HCT116 (cell line): ENCODE results near the gene RNF11. TPM values are rescaled to one million over a fixed set of nuclear protein-coding genes. Genes with fewer than 3 reads are reported as not detected.

Experiments used
- ATAC-seq: fragments of 200-7000 bp; cut with Tn5 transposase; 2 replicates; pipeline ENCODE4 v1.9.1; 2020; ENCODE audit warnings: mild to moderate bottlenecking, moderate library complexity
- BruUV-seq: library from RNA; stranded (reverse); fragments of 400-500 nt; replicated peaks from 2 replicates; lab custom pipeline; 2021; lab: Mats Ljungman, UMichigan
- CTCF ChIA-PET: fragments of 300-600 bp; sonication (Branson Sonifier 250); formaldehyde crosslinking; loops from one replicate; lab custom pipeline; 2021; ENCODE audit warnings: antibody characterized with exemption; lab: Charles Lee
- POLR2A ChIA-PET: fragments of 300-600, 350-600 bp; sonication (Branson Sonifier 250); formaldehyde crosslinking; loops from one replicate; lab custom pipeline; 2021; ENCODE audit warnings: antibody characterized with exemption; lab: Charles Lee
- RAD21 ChIA-PET, 2 experiments: fragments of 300-600 bp; sonication (Branson Sonifier 250); formaldehyde crosslinking; loops; one replicate each; lab custom pipeline; 2023; ENCODE audit warnings: low total read pairs in 2 of 2; ENCODE audit not compliant: uncharacterized antibody in 2 of 2, unreplicated experiment in 2 of 2, low non-redundant PET in 1 of 2; lab: Charles Lee
- DNase-seq: peaks from one replicate; pipeline ENCODE4 v3.0.0-alpha.2; 2010; ENCODE audit warnings: low read depth, low spot score
- H2AFZ ChIP-seq: fragments of 200-600 bp; shearing (Covaris generic), sonication (generic); 2 replicates; pipeline ENCODE4 v1.6.1; 2017; ENCODE audit warnings: low read depth, mixed run types, mixed read lengths, antibody characterized with exemption, low read length; ENCODE audit not compliant: poor library complexity, severe bottlenecking
- H3K27ac ChIP-seq: 2 replicates; pipeline ENCODE4 v1.5.1; 2012; ENCODE audit warnings: low read depth, low read length
- H3K27me3 ChIP-seq: fragments of 200-600 bp; sonication (generic); 2 replicates; pipeline ENCODE4 v1.6.1; 2016; ENCODE audit warnings: mixed run types, low read length, mixed read lengths; ENCODE audit not compliant: insufficient read depth
- H3K36me3 ChIP-seq, 2 experiments: fragments of 200-500 bp in 1 of 2; fragments of 200-600 bp in 1 of 2; sonication (Bioruptor generic) in 1 of 2; sonication (generic) in 1 of 2; 2 replicates each; pipeline versions ENCODE4 v1.5.1 to v1.6.1; 2014 to 2016; ENCODE audit warnings: low read length in 2 of 2, inconsistent platforms in 1 of 2, mixed read lengths in 1 of 2, mixed run types in 1 of 2; ENCODE audit not compliant: insufficient read depth in 2 of 2, control insufficient read depth in 1 of 2
- H3K4me1 ChIP-seq, 2 experiments: fragments of 200-600 bp in 1 of 2; sonication (generic) in 1 of 2; 2 replicates each; pipeline versions ENCODE4 v1.5.1 to v1.6.1; 2012 to 2017; ENCODE audit warnings: low read length in 2 of 2, inconsistent platforms in 1 of 2, mild to moderate bottlenecking in 1 of 2, mixed read lengths in 1 of 2, mixed run types in 1 of 2, moderate library complexity in 1 of 2; ENCODE audit not compliant: insufficient read depth in 2 of 2, control insufficient read depth in 1 of 2
- H3K4me2 ChIP-seq: fragments of 200-600 bp; sonication (generic); 2 replicates; pipeline ENCODE4 v1.6.1; 2017; ENCODE audit warnings: mixed run types, low read length, mixed read lengths
- H3K4me3 ChIP-seq, 2 experiments: fragments of 200-600 bp in 1 of 2; sonication (generic) in 1 of 2; replicated peaks in 1 of 2; 2 replicates each; pipeline ENCODE4 v1.5.1; 2011 to 2016; ENCODE audit warnings: low read length in 2 of 2, control low read depth in 1 of 2, low read depth in 1 of 2, mild to moderate bottlenecking in 1 of 2, mixed read lengths in 1 of 2, mixed run types in 1 of 2
- H3K79me2 ChIP-seq: fragments of 200-600 bp; sonication (generic); 2 replicates; pipeline ENCODE4 v1.6.1; 2017; ENCODE audit warnings: mild to moderate bottlenecking, mixed run types, low read length, moderate library complexity, mixed read lengths; ENCODE audit not compliant: insufficient read depth
- H3K9ac ChIP-seq: fragments of 200-600 bp; sonication (generic); 2 replicates; pipeline ENCODE4 v1.6.1; 2016; ENCODE audit warnings: low read length, mixed read lengths
- H3K9me2 ChIP-seq: fragments of 200-600 bp; sonication (generic), shearing (Covaris generic); 2 replicates; pipeline ENCODE4 v1.6.1; 2017; ENCODE audit warnings: mixed run types, mild to moderate bottlenecking, moderate library complexity; ENCODE audit not compliant: insufficient read depth
- H3K9me3 ChIP-seq, 2 experiments: fragments of 200-500 bp in 1 of 2; fragments of 200-600 bp in 1 of 2; sonication (Bioruptor generic) in 1 of 2; sonication (generic) in 1 of 2; 2 replicates each; pipeline ENCODE4 v1.6.1; 2014 to 2017; ENCODE audit warnings: low read length in 2 of 2, mixed read lengths in 2 of 2, inconsistent platforms in 1 of 2, low read depth in 1 of 2, mild to moderate bottlenecking in 1 of 2, mixed run types in 1 of 2, moderate library complexity in 1 of 2; ENCODE audit not compliant: control insufficient read depth in 1 of 2, insufficient read depth in 1 of 2
- H4K20me1 ChIP-seq: fragments of 200-600 bp; sonication (generic), shearing (Covaris generic); 2 replicates; pipeline ENCODE4 v1.6.1; 2017; ENCODE audit warnings: mixed run types, mild to moderate bottlenecking, moderate library complexity; ENCODE audit not compliant: insufficient read depth
- CBX3 ChIP-seq: IDR thresholded peaks from 2 replicates; pipeline ENCODE4 v1.6.1; 2012; ENCODE audit warnings: low read depth
- CTCF ChIP-seq, 3 experiments: fragments of 200-600 bp in 1 of 3; sonication (generic) in 1 of 3; IDR thresholded peaks in 2 of 3; conservative IDR thresholded peaks in 1 of 3; 2 replicates each; pipeline ENCODE4 v1.5.1; 2012 to 2017; ENCODE audit warnings: low read depth in 2 of 3, low read length in 2 of 3, antibody characterized with exemption in 1 of 3, borderline replicate concordance in 1 of 3, control low read depth in 1 of 3, mild to moderate bottlenecking in 1 of 3, mixed read lengths in 1 of 3, mixed run types in 1 of 3, moderate library complexity in 1 of 3; ENCODE audit not compliant: insufficient read depth in 1 of 3
- EZH2 ChIP-seq: fragments of 200-600 bp; sonication (generic); IDR thresholded peaks from 2 replicates; pipeline ENCODE4 v1.6.1; 2017; ENCODE audit warnings: antibody characterized with exemption, mixed run types
- FOSL1 ChIP-seq: IDR thresholded peaks from 2 replicates; pipeline ENCODE4 v1.6.1; 2012; ENCODE audit warnings: low read depth
- POLR2A ChIP-seq: IDR thresholded peaks from 2 replicates; pipeline ENCODE4 v1.7.0; 2011; ENCODE audit warnings: borderline replicate concordance; ENCODE audit not compliant: insufficient read depth, insufficient read length; ENCODE audit errors: extremely low read depth
- SRF ChIP-seq: IDR thresholded peaks from 2 replicates; pipeline ENCODE4 v1.6.1; 2012; ENCODE audit warnings: low read depth
- ZNF274 ChIP-seq: fragments of 200-500 bp; sonication (Bioruptor generic); IDR thresholded peaks from 2 replicates; pipeline ENCODE4 v1.6.1; 2014; ENCODE audit warnings: mild to moderate bottlenecking, low read depth, low read length, inconsistent platforms
- intact Hi-C: fragments of 100-400 bp; cut with micrococcal nuclease; formaldehyde crosslinking; loops from 2 replicates; pipeline ENCODE4 v1.10.0; 2022
- total RNA-seq: library from RNA; stranded (reverse); gene quantifications from one replicate; pipeline ENCODE4 v1.2.1, GENCODE V29; 2021; ENCODE audit not compliant: unreplicated experiment
- TF ChIP-seq, protein P1 (sequence below): IDR thresholded peaks from 2 replicates; pipeline ENCODE4 v1.6.1; 2011; ENCODE audit warnings: mild to moderate bottlenecking, low read length, moderate library complexity; ENCODE audit not compliant: insufficient replicate concordance; ENCODE audit errors: extremely low read depth

The RNF11 gene
- total RNA-seq, 1 experiment from 2014 or later, result 60.9 TPM

DNA sequence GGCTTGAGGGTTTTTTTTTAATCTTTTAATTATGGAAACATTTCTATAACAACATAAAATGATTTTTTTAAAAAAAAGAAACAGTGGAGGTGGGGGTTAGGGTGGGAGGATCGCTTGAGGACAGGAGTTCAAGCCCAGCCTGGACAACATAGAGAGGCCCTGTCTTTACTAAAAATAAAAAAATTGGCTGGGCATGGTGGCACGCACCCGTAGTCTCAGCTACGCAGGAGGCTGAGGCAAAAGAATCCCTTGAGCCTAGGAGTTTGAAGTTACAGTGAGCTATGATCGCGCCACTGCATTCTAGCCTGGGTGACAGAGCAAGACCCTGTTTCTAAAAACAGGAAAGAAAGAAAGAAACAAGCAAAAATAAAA lies 32.2 kb upstream of the RNF11 start:
- POLR2A ChIA-PET, result no interaction called here
- RAD21 ChIA-PET, result no interaction called here
- H3K4me1 ChIP-seq, result no peaks in the 10 kb centered on the region
- no TSS peak for BruUV-seq
- intact Hi-C loops, result no loop called here
- CTCF ChIA-PET, result no interaction called here
- no peaks in the 10 kb centered on the region for H4K20me1 ChIP-seq
- TF ChIP-seq CTCF (IDR thresholded peaks at IDR 0.05 in 2 of 3, conservative IDR thresholded peaks at IDR 0.05 in 1 of 3; ENCODE audit: borderline replicate concordance in 1 of 3, insufficient read depth in 1 of 3, low read depth in 2 of 3, low read length in 2 of 3) (no peak), EZH2 (no peak)
- DNase-seq, result no peak
- H3K9me2 ChIP-seq, result no peaks in the 10 kb centered on the region
- no peaks in the 10 kb centered on the region for H3K79me2 ChIP-seq
- H3K9me3 ChIP-seq, result no peaks in the 10 kb centered on the region
- H3K9ac ChIP-seq, result no peak overlapping the region
- no peak overlapping the region for H3K4me3 ChIP-seq
- no peak for ATAC-seq
- H3K36me3 ChIP-seq, result no peaks in the 10 kb centered on the region
- H3K27ac ChIP-seq, result no peak overlapping the region
- H3K27me3 ChIP-seq, result no peaks in the 10 kb centered on the region
- H3K4me2 ChIP-seq, result no peak overlapping the region
- H2AFZ ChIP-seq, result no peak overlapping the region

DNA sequence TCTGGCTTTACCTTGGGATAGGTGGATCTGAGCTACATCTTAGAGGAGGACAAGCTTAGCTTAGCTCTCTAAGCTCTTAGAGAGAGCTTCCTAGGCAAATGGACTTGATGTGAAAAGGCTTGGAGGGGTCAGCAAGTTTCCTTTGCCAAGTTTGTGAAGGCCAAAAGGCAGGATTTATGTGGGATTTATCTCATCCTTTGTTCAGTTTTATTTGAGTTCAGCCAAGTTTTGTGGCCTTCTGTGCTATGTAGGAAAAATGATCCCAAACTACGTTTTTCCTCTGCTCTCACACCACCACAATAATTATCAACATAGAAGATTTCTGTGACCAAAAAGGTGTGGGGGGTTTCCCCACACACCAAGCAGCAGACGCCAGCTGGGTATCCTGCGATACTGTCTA lies 26.0 kb upstream of the RNF11 start:
- ChIA-PET CTCF (interaction anchor here (1.3 kb wide), 1 partner anchor 9 kb away, joined by 3 read pairs; no protein-coding TSS in a partner anchor), RAD21 (no interaction called here), POLR2A (no interaction called here)
- Histone ChIP-seq H3K36me3 (no peaks in the 10 kb centered on the region), H3K4me1 (no peaks in the 10 kb centered on the region), H3K4me2 (no peak overlapping the region), H3K79me2 (no peaks in the 10 kb centered on the region), H3K9me2 (no peaks in the 10 kb centered on the region), H3K4me3 (no peak overlapping the region), H3K9ac (no peak overlapping the region), H3K9me3 (no peaks in the 10 kb centered on the region), H2AFZ (no peak overlapping the region), H4K20me1 (no peaks in the 10 kb centered on the region), H3K27ac (no peak overlapping the region), H3K27me3 (no peaks in the 10 kb centered on the region)
- TF ChIP-seq POLR2A (no peak), CBX3 (no peak), FOSL1 (no peak), ZNF274 (no peak), SRF (no peak)
- TF ChIP-seq, protein P1, sequence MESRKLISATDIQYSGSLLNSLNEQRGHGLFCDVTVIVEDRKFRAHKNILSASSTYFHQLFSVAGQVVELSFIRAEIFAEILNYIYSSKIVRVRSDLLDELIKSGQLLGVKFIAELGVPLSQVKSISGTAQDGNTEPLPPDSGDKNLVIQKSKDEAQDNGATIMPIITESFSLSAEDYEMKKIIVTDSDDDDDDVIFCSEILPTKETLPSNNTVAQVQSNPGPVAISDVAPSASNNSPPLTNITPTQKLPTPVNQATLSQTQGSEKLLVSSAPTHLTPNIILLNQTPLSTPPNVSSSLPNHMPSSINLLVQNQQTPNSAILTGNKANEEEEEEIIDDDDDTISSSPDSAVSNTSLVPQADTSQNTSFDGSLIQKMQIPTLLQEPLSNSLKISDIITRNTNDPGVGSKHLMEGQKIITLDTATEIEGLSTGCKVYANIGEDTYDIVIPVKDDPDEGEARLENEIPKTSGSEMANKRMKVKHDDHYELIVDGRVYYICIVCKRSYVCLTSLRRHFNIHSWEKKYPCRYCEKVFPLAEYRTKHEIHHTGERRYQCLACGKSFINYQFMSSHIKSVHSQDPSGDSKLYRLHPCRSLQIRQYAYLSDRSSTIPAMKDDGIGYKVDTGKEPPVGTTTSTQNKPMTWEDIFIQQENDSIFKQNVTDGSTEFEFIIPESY, result no peak
- intact Hi-C loops, result no loop called here
- BruUV-seq, result no TSS peak
- DNase-seq, result no peak
- no peak for ATAC-seq
